ENCODE data around the gene ZMYND10. TPM values are rescaled to one million over a fixed set of nuclear protein-coding genes. Genes with fewer than 3 reads are reported as not detected.

Gene ZMYND10
- total RNA-seq, 1 experiment from 2014 or later: 0.74 TPM

DNA sequence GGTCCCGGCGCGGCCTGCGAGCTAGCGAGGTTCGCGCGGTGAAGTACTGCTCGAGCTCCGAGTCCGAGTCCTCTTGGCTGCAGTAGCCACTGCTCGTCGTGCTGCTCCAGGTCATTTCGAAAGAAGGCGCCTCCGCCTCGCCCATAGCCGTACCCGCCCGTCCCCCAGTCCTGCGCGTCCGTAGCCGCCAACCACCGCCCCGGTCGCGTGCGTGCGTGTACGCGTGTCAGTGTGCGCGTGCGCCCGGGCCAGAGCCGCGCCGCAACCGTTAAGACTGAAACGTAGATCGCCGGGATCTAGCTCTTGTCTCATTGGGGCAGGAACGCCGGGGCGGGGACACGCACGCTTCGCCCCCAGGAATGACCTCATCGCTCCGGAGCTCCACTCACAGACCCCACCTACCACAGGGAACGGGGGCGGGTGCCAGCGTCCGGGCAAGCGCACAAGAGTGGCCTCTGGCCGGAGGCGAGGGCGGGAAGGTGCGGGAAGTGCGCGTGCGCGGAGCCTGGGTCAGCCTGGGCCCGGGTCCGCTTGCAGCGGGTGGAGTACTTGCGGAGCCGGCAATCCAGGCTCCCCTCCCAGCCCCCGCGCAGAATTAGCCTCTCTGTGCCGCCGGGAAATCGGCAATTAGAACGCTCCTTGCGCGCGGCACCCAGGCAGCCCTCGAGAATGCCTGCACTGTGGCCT is 8.2 kb downstream of the ZMYND10 start (continued):
- TF ChIP-seq, protein P1, sequence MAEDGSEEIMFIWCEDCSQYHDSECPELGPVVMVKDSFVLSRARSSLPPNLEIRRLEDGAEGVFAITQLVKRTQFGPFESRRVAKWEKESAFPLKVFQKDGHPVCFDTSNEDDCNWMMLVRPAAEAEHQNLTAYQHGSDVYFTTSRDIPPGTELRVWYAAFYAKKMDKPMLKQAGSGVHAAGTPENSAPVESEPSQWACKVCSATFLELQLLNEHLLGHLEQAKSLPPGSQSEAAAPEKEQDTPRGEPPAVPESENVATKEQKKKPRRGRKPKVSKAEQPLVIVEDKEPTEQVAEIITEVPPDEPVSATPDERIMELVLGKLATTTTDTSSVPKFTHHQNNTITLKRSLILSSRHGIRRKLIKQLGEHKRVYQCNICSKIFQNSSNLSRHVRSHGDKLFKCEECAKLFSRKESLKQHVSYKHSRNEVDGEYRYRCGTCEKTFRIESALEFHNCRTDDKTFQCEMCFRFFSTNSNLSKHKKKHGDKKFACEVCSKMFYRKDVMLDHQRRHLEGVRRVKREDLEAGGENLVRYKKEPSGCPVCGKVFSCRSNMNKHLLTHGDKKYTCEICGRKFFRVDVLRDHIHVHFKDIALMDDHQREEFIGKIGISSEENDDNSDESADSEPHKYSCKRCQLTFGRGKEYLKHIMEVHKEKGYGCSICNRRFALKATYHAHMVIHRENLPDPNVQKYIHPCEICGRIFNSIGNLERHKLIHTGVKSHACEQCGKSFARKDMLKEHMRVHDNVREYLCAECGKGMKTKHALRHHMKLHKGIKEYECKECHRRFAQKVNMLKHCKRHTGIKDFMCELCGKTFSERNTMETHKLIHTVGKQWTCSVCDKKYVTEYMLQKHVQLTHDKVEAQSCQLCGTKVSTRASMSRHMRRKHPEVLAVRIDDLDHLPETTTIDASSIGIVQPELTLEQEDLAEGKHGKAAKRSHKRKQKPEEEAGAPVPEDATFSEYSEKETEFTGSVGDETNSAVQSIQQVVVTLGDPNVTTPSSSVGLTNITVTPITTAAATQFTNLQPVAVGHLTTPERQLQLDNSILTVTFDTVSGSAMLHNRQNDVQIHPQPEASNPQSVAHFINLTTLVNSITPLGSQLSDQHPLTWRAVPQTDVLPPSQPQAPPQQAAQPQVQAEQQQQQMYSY (CRISPR knock-in tag; IDR thresholded peaks at IDR 0.05): 0 out of 2 replicates have a peak, but pooled peaks have one; percentile 4
- TF ChIP-seq ZNF219 (CRISPR knock-in tag; IDR thresholded peaks at IDR 0.05; ENCODE audit: borderline replicate concordance) (no peak), CREM (CRISPR knock-in tag; IDR thresholded peaks at IDR 0.05) (peak; percentile 69), ZNF317 (CRISPR knock-in tag; IDR thresholded peaks at IDR 0.05; ENCODE audit: borderline replicate concordance, low read depth) (no peak), FOXP1 (CRISPR knock-in tag; IDR thresholded peaks at IDR 0.05; ENCODE audit: borderline replicate concordance) (peak; percentile 91), HMGA2 (CRISPR knock-in tag; IDR thresholded peaks at IDR 0.05) (no peak), NR2C2 (CRISPR knock-in tag; IDR thresholded peaks at IDR 0.05) (no peak)
- TF ChIP-seq, protein P2, sequence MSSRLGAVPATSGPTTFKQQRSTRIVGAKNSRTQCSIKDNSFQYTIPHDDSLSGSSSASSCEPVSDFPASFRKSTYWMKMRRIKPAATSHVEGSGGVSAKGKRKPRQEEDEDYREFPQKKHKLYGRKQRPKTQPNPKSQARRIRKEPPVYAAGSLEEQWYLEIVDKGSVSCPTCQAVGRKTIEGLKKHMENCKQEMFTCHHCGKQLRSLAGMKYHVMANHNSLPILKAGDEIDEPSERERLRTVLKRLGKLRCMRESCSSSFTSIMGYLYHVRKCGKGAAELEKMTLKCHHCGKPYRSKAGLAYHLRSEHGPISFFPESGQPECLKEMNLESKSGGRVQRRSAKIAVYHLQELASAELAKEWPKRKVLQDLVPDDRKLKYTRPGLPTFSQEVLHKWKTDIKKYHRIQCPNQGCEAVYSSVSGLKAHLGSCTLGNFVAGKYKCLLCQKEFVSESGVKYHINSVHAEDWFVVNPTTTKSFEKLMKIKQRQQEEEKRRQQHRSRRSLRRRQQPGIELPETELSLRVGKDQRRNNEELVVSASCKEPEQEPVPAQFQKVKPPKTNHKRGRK (CRISPR knock-in tag; IDR thresholded peaks at IDR 0.05; ENCODE audit: borderline replicate concordance): no peak
- TF ChIP-seq, protein P3, sequence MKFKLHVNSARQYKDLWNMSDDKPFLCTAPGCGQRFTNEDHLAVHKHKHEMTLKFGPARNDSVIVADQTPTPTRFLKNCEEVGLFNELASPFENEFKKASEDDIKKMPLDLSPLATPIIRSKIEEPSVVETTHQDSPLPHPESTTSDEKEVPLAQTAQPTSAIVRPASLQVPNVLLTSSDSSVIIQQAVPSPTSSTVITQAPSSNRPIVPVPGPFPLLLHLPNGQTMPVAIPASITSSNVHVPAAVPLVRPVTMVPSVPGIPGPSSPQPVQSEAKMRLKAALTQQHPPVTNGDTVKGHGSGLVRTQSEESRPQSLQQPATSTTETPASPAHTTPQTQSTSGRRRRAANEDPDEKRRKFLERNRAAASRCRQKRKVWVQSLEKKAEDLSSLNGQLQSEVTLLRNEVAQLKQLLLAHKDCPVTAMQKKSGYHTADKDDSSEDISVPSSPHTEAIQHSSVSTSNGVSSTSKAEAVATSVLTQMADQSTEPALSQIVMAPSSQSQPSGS (CRISPR knock-in tag; IDR thresholded peaks at IDR 0.05; ENCODE audit: borderline replicate concordance, low read depth): no peak
- TF ChIP-seq, protein P4, sequence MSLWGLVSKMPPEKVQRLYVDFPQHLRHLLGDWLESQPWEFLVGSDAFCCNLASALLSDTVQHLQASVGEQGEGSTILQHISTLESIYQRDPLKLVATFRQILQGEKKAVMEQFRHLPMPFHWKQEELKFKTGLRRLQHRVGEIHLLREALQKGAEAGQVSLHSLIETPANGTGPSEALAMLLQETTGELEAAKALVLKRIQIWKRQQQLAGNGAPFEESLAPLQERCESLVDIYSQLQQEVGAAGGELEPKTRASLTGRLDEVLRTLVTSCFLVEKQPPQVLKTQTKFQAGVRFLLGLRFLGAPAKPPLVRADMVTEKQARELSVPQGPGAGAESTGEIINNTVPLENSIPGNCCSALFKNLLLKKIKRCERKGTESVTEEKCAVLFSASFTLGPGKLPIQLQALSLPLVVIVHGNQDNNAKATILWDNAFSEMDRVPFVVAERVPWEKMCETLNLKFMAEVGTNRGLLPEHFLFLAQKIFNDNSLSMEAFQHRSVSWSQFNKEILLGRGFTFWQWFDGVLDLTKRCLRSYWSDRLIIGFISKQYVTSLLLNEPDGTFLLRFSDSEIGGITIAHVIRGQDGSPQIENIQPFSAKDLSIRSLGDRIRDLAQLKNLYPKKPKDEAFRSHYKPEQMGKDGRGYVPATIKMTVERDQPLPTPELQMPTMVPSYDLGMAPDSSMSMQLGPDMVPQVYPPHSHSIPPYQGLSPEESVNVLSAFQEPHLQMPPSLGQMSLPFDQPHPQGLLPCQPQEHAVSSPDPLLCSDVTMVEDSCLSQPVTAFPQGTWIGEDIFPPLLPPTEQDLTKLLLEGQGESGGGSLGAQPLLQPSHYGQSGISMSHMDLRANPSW (CRISPR knock-in tag; conservative IDR thresholded peaks at IDR 0.05; ENCODE audit: low read depth): no peak

DNA sequence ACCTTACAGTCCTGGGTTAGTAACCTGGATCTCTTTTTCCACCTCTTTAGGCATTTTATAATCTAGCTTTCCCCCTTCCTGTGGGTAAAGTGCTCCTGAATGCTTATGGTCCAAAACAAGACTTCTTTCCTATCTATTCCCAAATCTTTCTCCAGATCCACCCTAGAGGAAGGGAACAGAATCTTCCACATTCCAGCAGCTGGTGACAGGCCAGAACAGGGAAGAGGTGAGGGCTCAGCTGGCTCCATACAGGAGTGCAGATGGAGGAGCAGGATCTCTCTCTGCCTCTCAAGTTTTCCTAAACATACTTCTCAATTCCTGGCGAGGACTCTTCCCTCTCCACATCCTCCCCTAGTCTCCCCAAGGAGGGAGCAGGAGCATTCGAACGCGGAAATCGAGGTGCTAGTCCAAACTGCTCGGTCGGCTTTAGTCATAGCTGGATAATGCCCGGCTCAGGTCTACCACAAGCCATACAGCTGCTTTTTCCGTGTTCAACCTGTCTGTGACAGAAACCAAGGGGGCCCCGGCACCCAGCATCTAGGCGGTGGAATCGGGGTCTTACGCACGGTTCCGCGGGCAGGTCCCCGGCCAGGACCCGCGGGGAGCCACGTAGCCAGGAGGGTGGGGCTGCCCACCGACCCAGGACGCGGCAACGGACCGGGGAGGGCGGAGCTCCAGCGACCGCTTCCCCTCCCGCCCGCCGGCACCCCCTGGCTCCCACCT is 8.9 kb downstream of the ZMYND10 start:
- Mint-ChIP-seq H3K27me3 (ENCODE audit: low read depth) (peaks cover 36% of the 10 kb centered on the region), H3K4me1 (peaks cover 33% of the 10 kb centered on the region), H3K4me3 (peak overlapping the region; percentile 95), H3K27ac (peak overlapping the region; percentile 86), H3K36me3 (peaks cover 6% of the 10 kb centered on the region), H3K9me3 (no peaks in the 10 kb centered on the region)
- no peak for DNase-seq (ENCODE audit: low spot score)
- no peak for ATAC-seq
- CTCF ChIA-PET: interaction anchor here (0.6 to 2.7 kb wide), 33 partner anchors 8 to 280 kb away, joined by 3 to 71 read pairs (median 6); partner anchors contain the start of genes C3orf18, CISH, CYB561D2 and GNAI2
- TF ChIP-seq TCF7 (CRISPR knock-in tag; IDR thresholded peaks at IDR 0.05; ENCODE audit: low read depth) (peak; percentile 42; the same call in 1 of the 2 replicates), JUN (CRISPR knock-in tag; IDR thresholded peaks at IDR 0.05) (no peak)
- POLR2A ChIA-PET: interaction anchor here (0.9 to 2.4 kb wide), 13 partner anchors 8 to 275 kb away, joined by 3 to 21 read pairs (median 4); partner anchors contain the start of genes CISH, CYB561D2, HYAL2 and HYAL3

Data from WTC11 (cell line).